ENCODE measurements around the gene NMRK1.

NMRK1 gene

GRCh38 chr9:75130172-75130571, 42.2 kb upstream of the NMRK1 start:
- no peak for DNase-seq (ENCODE audit: low read depth)
- H3K4me3 ChIP-seq (ENCODE audit: low read depth, low read length): no peak overlapping the region
- no peak for TF ChIP-seq CTCF (IDR thresholded peaks at IDR 0.05; ENCODE audit: low read depth, low read length, missing control alignments)

- no peak for TF ChIP-seq CTCF (IDR thresholded peaks at IDR 0.05; ENCODE audit: low read depth, low read length, missing control alignments)
- H3K4me3 ChIP-seq (ENCODE audit: low read depth, low read length): no peak overlapping the region
- no peak for DNase-seq (ENCODE audit: low read depth)
These were observed 40.6 kb upstream of the NMRK1 start for GRCh38 chr9:75128535-75128934.

- H3K4me3 ChIP-seq (ENCODE audit: low read depth, low read length): no peak overlapping the region
- DNase-seq (ENCODE audit: low read depth): no peak
- TF ChIP-seq CTCF (IDR thresholded peaks at IDR 0.05; ENCODE audit: low read depth, low read length, missing control alignments): no peak
These were observed 35.7 kb upstream of the NMRK1 start for GRCh38 chr9:75123696-75124095.

GRCh38 chr9:75121914-75122558, 34.1 kb upstream of the NMRK1 start:
- H3K4me3 ChIP-seq (ENCODE audit: low read depth, low read length): no peak overlapping the region
- DNase-seq (ENCODE audit: low read depth): no peak
- no peak for TF ChIP-seq CTCF (IDR thresholded peaks at IDR 0.05; ENCODE audit: low read depth, low read length, missing control alignments)

- H3K4me3 ChIP-seq (ENCODE audit: low read depth, low read length): no peak overlapping the region
- no peak for DNase-seq (ENCODE audit: low read depth)
- no peak for TF ChIP-seq CTCF (IDR thresholded peaks at IDR 0.05; ENCODE audit: low read depth, low read length, missing control alignments)
These were observed 32.7 kb upstream of the NMRK1 start for GRCh38 chr9:75120686-75121085.

GRCh38 chr9:75117564-75117963, 29.6 kb upstream of the NMRK1 start:
- H3K4me3 ChIP-seq (ENCODE audit: low read depth, low read length): no peak overlapping the region
- TF ChIP-seq CTCF (IDR thresholded peaks at IDR 0.05; ENCODE audit: low read depth, low read length, missing control alignments): no peak
- no peak for DNase-seq (ENCODE audit: low read depth)

- H3K4me3 ChIP-seq (ENCODE audit: low read depth, low read length): no peak overlapping the region
- no peak for TF ChIP-seq CTCF (IDR thresholded peaks at IDR 0.05; ENCODE audit: low read depth, low read length, missing control alignments)
- no peak for DNase-seq (ENCODE audit: low read depth)
These were observed 28.4 kb upstream of the NMRK1 start for GRCh38 chr9:75116306-75116705.
